Stimulated activated effector memory CD8-positive, alpha-beta T cell treated with anti-CD3 and anti-CD28 coated beads, Interleukin-12 subunit alpha, Interleukin-12 subunit beta, amount 100 ng/mL, for 72 hours (primary cell): ENCODE measurements around the gene DAGLB.
"Not testable (repeated sequence)": the region's sequence is repeated elsewhere in the genome, so short reads cannot be mapped to it uniquely, and the experiment has no call there.

Experiments
- ATAC-seq: fragments of 150-1000 bp; cut with Tn5 transposase; 2 replicates; pipeline ENCODE4 v1.10.0; 2021
- DNase-seq, 2 donors: peaks; one replicate each; pipeline ENCODE4 v3.0.0; 2021 to 2022; ENCODE audit warnings: low spot score in 2 of 2
- H3K27ac Mint-ChIP-seq: one replicate; pipeline ENCODE4 v1.8.0; 2022; ENCODE audit warnings: mild to moderate bottlenecking, mixed read lengths
- H3K36me3 Mint-ChIP-seq: one replicate; pipeline ENCODE4 v1.8.0; 2022; ENCODE audit warnings: mild to moderate bottlenecking, mixed read lengths
- H3K4me1 Mint-ChIP-seq: one replicate; pipeline ENCODE4 v1.8.0; 2022; ENCODE audit warnings: mixed read lengths
- H3K4me3 Mint-ChIP-seq: one replicate; pipeline ENCODE4 v1.8.0; 2022; ENCODE audit warnings: mild to moderate bottlenecking, mixed read lengths
- H3K9me3 Mint-ChIP-seq: one replicate; pipeline ENCODE4 v1.8.0; 2022; ENCODE audit warnings: mixed read lengths

Gene DAGLB

DNA sequence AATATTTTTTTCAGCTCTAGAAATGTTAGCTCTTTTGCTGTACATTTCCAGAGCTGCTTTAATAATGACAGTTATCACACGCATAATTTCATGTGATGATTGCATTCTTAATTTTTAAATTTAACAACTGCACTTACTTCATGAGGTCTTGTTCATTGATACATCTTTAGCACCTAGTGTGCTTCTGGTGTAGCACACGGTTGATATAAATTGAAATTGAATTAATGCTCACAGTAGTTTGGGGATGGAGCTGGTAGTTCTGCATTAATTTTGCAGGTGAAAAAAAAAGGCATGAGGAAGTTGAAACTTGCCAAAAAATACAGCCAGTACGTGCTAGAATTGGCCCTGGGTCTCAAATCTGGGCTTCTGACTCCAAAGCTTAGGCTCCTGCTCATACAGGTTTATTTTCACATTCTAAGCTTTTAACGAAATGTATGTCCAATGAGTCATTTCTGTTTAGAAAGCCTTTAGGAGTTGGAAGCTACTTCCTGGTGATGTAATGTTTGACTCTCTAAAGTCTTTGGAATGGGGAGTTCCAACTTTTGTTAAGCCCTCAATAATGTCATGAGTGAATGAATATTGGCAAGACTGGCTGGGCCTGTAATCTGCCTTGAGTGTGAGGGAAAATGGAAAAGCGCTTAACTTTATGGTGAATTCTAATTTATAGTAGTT is 62.5 kb downstream of the DAGLB start:
- Mint-ChIP-seq H3K9me3 (no peaks in the 10 kb centered on the region), H3K36me3 (peaks cover 71% of the 10 kb centered on the region), H3K27ac (peak overlapping the region; percentile 68), H3K4me1 (peaks cover 54% of the 10 kb centered on the region), H3K4me3 (no peak overlapping the region)
- no peak for DNase-seq
- ATAC-seq, result no peak

DNA sequence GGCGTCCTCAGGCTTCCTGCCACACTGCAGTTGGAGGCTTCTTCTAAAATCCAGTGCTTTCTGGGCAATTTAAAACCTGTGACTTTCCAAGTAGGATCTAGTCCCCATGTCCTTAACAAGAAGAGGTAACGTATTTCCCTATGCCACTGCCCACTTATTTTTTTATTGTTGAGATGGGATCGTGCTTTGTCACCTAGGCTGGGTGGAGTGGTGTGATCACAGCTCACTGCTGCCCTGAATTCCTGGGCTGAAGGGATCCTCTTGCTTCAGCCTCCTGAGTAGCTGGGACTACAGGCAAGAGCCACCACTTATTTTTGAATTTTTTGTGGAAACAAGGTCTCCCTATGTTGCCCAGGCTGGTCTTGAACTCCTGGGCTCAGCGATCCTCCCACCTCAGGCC is 63.4 kb downstream of the DAGLB start:
- peaks cover 61% of the 10 kb centered on the region for H3K4me1 Mint-ChIP-seq
- peaks cover 70% of the 10 kb centered on the region for H3K36me3 Mint-ChIP-seq
- H3K4me3 Mint-ChIP-seq, result no peak overlapping the region
- no peaks in the 10 kb centered on the region for H3K9me3 Mint-ChIP-seq
- DNase-seq (no peak), ATAC-seq (no peak)
- no peak overlapping the region for H3K27ac Mint-ChIP-seq

DNA sequence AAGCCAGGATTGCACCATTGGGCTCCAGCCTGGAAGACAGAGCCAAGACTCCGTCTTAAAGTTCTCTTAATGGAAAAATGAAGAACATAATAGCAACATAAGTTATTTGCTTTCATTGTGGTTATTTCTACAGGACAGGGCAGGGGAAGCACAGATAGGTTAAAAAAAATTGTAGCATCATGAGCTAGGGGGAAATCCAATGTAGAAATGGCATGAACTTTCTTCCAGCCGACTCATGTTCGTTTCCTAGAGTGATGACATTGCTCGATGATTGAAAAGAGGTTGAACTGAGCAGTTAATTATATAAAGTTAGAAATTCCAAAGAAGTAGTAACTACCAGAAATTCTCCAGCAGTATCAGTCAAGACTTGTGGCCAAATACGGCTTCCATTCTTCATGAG is 64.9 kb downstream of the DAGLB start:
- Mint-ChIP-seq H3K4me1 (peaks cover 63% of the 10 kb centered on the region), H3K27ac (peak overlapping the region; percentile 51), H3K36me3 (peaks cover 70% of the 10 kb centered on the region), H3K4me3 (peak overlapping the region; percentile 6), H3K9me3 (no peaks in the 10 kb centered on the region)
- no peak for DNase-seq
- no peak for ATAC-seq

DNA sequence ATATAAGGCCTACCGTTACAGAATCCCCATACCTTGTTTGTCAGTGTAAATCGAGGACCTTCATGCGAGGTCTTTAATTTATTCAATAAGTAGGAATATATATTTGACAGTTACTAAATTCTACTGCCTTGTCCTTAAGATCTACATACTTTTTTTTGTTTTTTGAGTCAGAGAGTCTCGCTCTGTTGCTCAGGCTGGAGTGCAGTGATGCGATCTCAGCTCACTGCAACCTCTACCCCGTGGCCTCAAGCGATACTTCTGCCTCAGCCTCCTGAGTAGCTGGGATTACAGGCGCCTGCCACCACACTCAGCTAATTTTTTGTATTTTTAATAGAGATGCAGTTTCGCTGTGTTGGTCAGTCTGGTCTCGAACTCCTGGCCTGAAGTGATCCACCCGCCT is 65.9 kb downstream of the DAGLB start:
- H3K4me3 Mint-ChIP-seq, result peak overlapping the region; percentile 6
- peaks cover 70% of the 10 kb centered on the region for H3K36me3 Mint-ChIP-seq
- not testable (repeated sequence) for ATAC-seq

DNA sequence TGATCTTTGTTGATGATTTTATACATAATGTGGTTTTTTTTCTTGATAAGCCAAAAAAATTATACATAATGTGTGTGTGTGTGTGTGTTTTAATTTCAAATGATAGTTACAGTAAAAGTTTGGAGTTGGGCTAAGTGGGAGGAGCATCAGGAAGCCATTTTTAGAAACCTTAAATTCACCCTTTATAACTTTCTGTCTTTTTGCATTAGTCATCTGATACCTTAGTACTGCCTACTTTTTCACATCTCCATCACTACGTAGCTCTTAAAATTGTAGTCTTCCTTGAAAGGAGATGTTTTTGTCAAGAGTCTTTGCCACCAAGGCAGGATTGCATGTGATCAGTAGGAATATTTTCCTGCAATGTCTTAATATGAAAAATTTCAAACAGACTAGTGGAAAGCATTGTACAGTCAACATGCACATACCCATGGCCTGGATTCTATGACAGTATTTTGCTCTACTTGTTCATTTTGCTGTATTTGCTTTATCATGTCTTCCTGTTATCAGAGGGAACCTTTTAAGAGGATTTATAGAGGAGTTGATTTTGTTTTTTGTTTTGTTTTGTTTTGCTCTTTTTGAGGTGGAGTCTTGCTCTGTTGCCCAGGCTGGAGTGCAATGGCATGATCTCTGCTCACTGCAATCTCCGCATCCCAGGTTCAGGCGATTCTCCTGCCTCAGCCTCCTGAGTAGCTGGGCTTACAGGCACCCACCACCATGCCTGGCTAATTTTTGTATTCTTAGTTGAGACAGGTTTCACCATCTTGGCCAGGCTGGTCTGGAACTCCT is 67.3 kb downstream of the DAGLB start:
- Mint-ChIP-seq H3K27ac (peak overlapping the region; percentile 29), H3K9me3 (no peaks in the 10 kb centered on the region), H3K4me1 (peaks cover 69% of the 10 kb centered on the region), H3K4me3 (peak overlapping the region; percentile 16), H3K36me3 (peaks cover 71% of the 10 kb centered on the region)
- ATAC-seq, result peak; percentile 55
- no peak for DNase-seq

More for the DNA sequence above, 65.9 kb downstream of the DAGLB start:
- DNase-seq, H3K9me3 Mint-ChIP-seq: not testable (repeated sequence)
- Mint-ChIP-seq H3K4me1 (peaks cover 71% of the 10 kb centered on the region), H3K27ac (peak overlapping the region; percentile 51)

DNA sequence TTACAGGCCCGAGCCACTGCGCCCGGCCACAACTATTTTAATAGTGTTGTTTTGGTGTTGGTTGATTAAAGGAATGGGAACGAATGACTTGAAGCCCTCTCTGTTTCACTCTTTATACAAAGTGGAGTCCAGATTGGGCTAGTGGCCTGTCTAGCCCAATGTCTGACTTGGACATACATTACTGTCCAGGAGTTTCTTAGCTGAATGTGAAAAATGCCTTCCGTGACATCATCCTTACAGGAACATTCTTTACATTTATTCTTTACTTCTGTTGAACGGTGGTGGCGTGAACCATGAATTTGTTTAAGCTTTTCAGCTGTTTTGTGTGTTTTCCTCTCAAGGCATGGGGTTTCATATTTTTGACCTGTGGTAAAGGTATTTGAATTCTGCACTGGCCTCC is 67.9 kb downstream of the DAGLB start:
- peak overlapping the region; percentile 29 for H3K27ac Mint-ChIP-seq
- H3K4me1 Mint-ChIP-seq, result peaks cover 63% of the 10 kb centered on the region
- ATAC-seq, result no peak
- peak overlapping the region; percentile 16 for H3K4me3 Mint-ChIP-seq
- DNase-seq, result no peak
- peaks cover 72% of the 10 kb centered on the region for H3K36me3 Mint-ChIP-seq
- no peaks in the 10 kb centered on the region for H3K9me3 Mint-ChIP-seq

DNA sequence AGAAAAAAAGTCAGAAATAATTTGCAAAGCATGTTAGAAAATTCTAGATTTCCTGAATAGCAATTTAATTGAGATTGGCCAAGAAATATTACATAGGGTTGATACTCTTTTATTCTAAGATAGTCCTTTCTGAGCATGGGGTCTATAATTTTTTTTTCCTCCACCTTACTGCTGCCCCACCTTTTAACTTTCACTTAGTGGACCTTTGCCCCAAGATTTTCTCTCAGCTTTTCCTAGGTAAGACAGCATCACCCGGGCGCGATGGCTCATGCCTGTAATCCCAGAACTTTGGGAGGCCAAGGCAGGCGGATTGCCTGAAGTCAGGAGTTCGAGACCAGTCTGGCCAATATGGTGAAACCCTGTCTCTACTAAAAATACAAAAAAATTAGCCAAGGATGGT is 69.2 kb downstream of the DAGLB start:
- Mint-ChIP-seq H3K4me1 (peaks cover 55% of the 10 kb centered on the region), H3K27ac (peak overlapping the region; percentile 58), H3K36me3 (peaks cover 77% of the 10 kb centered on the region)
- not testable (repeated sequence) for DNase-seq, H3K4me3 Mint-ChIP-seq, ATAC-seq, H3K9me3 Mint-ChIP-seq

DNA sequence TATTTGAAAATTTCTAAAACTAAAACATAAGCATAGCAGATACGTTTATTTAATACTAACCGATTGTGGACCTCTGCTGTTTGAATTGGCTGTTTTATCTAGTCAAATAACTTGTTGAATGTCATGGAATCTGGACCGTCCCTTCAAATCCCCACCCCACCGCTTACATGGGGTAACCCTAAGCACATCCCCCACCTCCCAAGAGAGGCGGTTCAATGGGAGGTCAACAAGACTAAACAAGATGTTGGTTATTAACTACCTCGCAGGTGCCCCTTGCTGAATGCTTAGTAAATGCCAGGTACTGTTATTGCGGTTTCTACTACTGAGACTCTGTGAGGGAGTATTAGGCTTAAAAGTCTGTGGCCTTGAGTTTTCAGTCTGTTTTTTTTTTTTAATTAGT is 70.9 kb downstream of the DAGLB start:
- H3K4me1 Mint-ChIP-seq, result peaks cover 42% of the 10 kb centered on the region
- no peak for ATAC-seq
- H3K4me3 Mint-ChIP-seq, result peak overlapping the region; percentile 83
- peaks cover 72% of the 10 kb centered on the region for H3K36me3 Mint-ChIP-seq
- H3K9me3 Mint-ChIP-seq, result no peaks in the 10 kb centered on the region
- no peak for DNase-seq
- peak overlapping the region; percentile 58 for H3K27ac Mint-ChIP-seq

DNA sequence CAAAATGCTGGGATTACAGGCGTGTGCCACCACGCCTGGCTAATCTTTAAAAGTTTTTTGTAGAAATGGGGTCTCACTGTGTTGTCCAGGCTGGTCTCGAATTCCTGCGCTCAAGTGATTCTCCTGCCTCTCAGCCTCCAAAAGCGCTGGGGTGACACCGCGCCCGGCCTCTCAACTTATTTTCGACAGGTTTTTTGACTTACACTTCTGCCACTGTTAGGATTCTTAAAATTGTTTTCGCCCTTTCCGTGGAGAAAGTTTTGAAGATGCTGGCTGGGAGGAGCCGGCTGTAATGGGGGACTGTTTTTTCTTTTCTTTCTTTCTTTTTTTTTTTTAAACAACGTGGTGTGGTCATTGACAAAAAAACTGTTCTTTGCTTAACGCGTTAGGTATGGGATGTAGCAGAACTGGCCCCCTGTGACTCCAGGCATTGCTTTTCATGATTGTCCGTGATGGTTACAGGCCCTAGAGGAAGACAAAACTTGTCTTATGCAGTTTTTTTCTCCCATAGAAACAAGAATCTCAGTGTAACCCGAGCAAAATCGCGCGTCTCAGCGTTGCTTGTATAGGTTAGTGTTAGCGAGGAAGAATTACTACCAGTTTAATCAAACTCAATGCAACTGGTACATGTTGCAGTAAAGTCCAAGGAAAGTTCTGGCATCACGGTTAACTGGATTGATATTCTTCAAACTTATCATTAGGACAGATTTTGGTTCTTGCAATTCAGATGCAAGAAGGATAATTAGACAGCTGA is 72.2 kb downstream of the DAGLB start:
- ATAC-seq, result no peak
- peak overlapping the region; percentile 97 for H3K27ac Mint-ChIP-seq
- H3K9me3 Mint-ChIP-seq, result no peaks in the 10 kb centered on the region
- H3K4me1 Mint-ChIP-seq, result peaks cover 33% of the 10 kb centered on the region
- H3K36me3 Mint-ChIP-seq, result peaks cover 61% of the 10 kb centered on the region
- H3K4me3 Mint-ChIP-seq, result peak overlapping the region; percentile 83
- peak in 1 of 2 donors; percentile 67 for DNase-seq

DNA sequence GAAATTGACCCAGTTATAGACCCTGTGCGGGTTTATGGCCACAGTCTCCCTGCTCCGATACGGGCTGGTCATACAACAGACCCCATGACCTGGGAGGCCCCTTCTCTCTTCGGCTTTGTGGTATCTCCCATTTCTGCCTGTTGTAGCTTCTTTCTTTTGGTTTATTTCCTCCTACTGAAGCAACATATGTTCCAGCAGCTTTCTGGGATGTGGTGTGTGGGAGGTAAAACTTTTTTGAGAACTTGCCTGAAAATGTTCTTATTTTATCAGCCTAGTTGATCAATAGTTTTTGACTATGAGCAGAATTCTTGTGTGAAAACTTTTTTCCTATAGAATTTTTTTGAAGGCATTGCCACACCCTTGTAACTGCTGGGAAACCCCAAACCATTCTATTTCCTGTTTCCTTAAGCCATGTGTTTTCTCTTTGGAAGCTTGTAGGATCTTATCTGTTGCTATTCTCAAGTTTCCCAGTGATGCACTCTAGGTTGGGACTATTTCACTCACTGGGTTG is 80.0 kb downstream of the DAGLB start:
- no peaks in the 10 kb centered on the region for H3K36me3 Mint-ChIP-seq
- H3K4me3 Mint-ChIP-seq, result no peak overlapping the region
- H3K9me3 Mint-ChIP-seq, result no peaks in the 10 kb centered on the region
- DNase-seq (no peak), ATAC-seq (no peak)
- H3K4me1 Mint-ChIP-seq, result peaks cover 5% of the 10 kb centered on the region
- no peak overlapping the region for H3K27ac Mint-ChIP-seq

DNA sequence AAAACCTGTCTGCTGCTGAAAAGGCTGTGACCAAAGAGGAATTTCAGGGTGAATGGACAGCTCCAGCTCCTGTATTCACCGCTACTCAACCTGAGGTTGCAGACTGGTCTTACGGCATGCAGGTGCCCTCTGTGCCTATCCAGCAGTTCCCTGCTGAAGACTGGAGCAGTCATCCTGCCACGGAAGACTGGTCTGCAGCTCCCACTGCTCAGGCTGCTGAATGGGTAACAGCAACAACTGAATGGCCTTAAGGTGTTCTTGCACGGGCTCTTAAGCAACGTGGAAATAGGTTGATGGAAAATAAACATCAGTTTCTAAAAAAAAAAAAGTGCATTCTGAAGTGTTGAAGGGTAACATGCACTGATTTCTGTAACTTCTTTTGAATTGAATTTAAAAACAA is 82.3 kb downstream of the DAGLB start:
- ATAC-seq (no peak), DNase-seq (no peak)
- no peaks in the 10 kb centered on the region for H3K9me3 Mint-ChIP-seq
- no peak overlapping the region for H3K4me3 Mint-ChIP-seq
- H3K27ac Mint-ChIP-seq, result no peak overlapping the region
- H3K4me1 Mint-ChIP-seq, result peaks cover 10% of the 10 kb centered on the region
- H3K36me3 Mint-ChIP-seq, result no peaks in the 10 kb centered on the region

DNA sequence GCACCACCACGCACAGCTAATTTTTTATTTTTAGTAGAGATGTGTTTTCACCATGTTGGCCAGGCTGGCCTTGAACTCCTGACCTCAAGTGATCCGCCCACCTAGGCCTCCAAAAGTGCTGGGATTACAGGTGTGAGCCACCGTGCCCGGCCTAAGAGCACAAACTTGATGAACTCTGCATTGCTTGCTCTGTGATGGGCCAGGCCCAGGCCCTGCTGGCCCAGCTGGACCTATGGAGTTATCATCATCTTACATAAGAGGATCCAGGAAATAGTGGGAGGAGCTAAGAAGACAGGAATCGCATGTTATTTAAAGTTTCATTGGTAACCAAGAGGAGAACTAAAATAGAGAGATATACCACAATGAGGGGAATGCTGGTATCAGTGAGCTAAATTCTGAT is 86.9 kb downstream of the DAGLB start:
- peak overlapping the region; percentile 11 for H3K27ac Mint-ChIP-seq
- no peaks in the 10 kb centered on the region for H3K9me3 Mint-ChIP-seq
- no peak overlapping the region for H3K4me3 Mint-ChIP-seq
- H3K36me3 Mint-ChIP-seq, result no peaks in the 10 kb centered on the region
- peaks cover 5% of the 10 kb centered on the region for H3K4me1 Mint-ChIP-seq
- DNase-seq (no peak), ATAC-seq (no peak)

DNA sequence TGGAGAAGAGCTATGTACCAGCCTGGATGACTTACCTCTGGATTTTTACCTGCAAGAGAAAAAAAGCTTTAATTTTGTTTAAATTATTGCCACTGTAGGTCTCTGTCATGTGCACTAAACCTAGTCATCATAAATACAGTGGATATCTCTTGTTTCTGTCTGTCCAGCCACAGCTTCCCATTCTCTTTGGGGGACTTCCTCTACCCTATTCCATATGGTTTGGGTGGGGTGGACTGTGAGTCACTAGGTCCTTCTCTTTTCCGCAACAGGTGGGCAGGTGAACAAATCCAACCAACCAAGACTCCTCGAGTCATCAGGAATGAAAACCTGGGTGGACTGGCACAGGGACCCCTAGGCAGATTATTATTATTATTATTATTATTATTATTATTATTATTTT is 88.0 kb downstream of the DAGLB start:
- H3K36me3 Mint-ChIP-seq, result no peaks in the 10 kb centered on the region
- DNase-seq (no peak), ATAC-seq (no peak)
- no peak overlapping the region for H3K4me3 Mint-ChIP-seq
- H3K4me1 Mint-ChIP-seq, result peaks cover 5% of the 10 kb centered on the region
- no peaks in the 10 kb centered on the region for H3K9me3 Mint-ChIP-seq
- H3K27ac Mint-ChIP-seq, result no peak overlapping the region
